Measurements from ENCODE around the gene CRY2.
A peak's percentile ranks its signal among the peaks of the same experiment; 100 is the strongest.
"Not testable (repeated sequence)": the region's sequence is repeated elsewhere in the genome, so short reads cannot be mapped to it uniquely, and the experiment has no call there.

The CRY2 gene

GRCh38 chr11:45803971-45804760, 43.1 kb upstream of the CRY2 start:
- peak overlapping the region; percentile 83 for H3K4me3 ChIP-seq (ENCODE audit: low read length)
- DNase-seq (ENCODE audit: low read depth) = no peak
- TF ChIP-seq CTCF (conservative IDR thresholded peaks at IDR 0.05; ENCODE audit: low read depth, low read length) = no peak

- peak within 1 kb of the TSS; percentile 83 for H3K4me3 ChIP-seq (ENCODE audit: low read length)
- TF ChIP-seq CTCF (conservative IDR thresholded peaks at IDR 0.05; ENCODE audit: low read depth, low read length) = peak; percentile 1
- DNase-seq (ENCODE audit: low read depth) = peak; percentile 71
Measured at GRCh38 chr11:45804761-45805304, 42.4 kb upstream of the CRY2 start, which contains the start of gene SLC35C1. TSS of gene SLC35C1 (plus strand) at chr11:45805149. CDS start at chr11:45805802, 653 bp downstream.

- TF ChIP-seq CTCF (conservative IDR thresholded peaks at IDR 0.05; ENCODE audit: low read depth, low read length) = no peak
- peak overlapping the region; percentile 83 for H3K4me3 ChIP-seq (ENCODE audit: low read length)
- no peak for DNase-seq (ENCODE audit: low read depth)
Measured at GRCh38 chr11:45805305-45806071, 41.8 kb upstream of the CRY2 start.

GRCh38 chr11:45806072-45806933, 41.0 kb upstream of the CRY2 start:
- DNase-seq (ENCODE audit: low read depth) = no peak
- H3K4me3 ChIP-seq (ENCODE audit: low read length) = peak overlapping the region; percentile 83
- no peak for TF ChIP-seq CTCF (conservative IDR thresholded peaks at IDR 0.05; ENCODE audit: low read depth, low read length)

- no peak for DNase-seq (ENCODE audit: low read depth)
- peak overlapping the region; percentile 83 for H3K4me3 ChIP-seq (ENCODE audit: low read length)
- TF ChIP-seq CTCF (conservative IDR thresholded peaks at IDR 0.05; ENCODE audit: low read depth, low read length) = no peak
Measured at GRCh38 chr11:45806937-45807791, 40.1 kb upstream of the CRY2 start.

GRCh38 chr11:45807792-45808238, 39.5 kb upstream of the CRY2 start:
- no peak for TF ChIP-seq CTCF (conservative IDR thresholded peaks at IDR 0.05; ENCODE audit: low read depth, low read length)
- DNase-seq (ENCODE audit: low read depth) = no peak
- H3K4me3 ChIP-seq (ENCODE audit: low read length) = no peak overlapping the region

- not testable (repeated sequence) for H3K4me3 ChIP-seq (ENCODE audit: low read length); DNase-seq (ENCODE audit: low read depth)
Measured at GRCh38 chr11:45808427-45808826, 38.8 kb upstream of the CRY2 start.

All from retinal pigment epithelial cell (primary cell).